Testis (tissue), 3 donors: Measurements from ENCODE around the gene GABRB1. TPM values are rescaled to one million over a fixed set of nuclear protein-coding genes. Genes with fewer than 3 reads are reported as not detected.

Experiments used
- DNase-seq: peaks from one replicate; pipeline ENCODE4 v3.0.0-alpha.2; 2019
- H3K27ac ChIP-seq, 2 donors: fragments of 200-600 bp; sonication (generic); one replicate each; pipeline ENCODE4 v1.5.1; 2019
- H3K27me3 ChIP-seq: fragments of 200-600 bp; sonication (generic); one replicate; pipeline ENCODE4 v1.5.1; 2019
- H3K36me3 ChIP-seq: fragments of 200-600 bp; sonication (generic); one replicate; pipeline ENCODE4 v1.5.1; 2017; ENCODE audit warnings: low read depth; ENCODE audit errors: missing control alignments
- H3K4me1 ChIP-seq: fragments of 200-600 bp; sonication (generic); one replicate; pipeline ENCODE4 v1.5.1; 2019
- H3K4me3 ChIP-seq, 2 donors: fragments of 200-600 bp; sonication (generic); one replicate each; pipeline ENCODE4 v1.5.1; 2017 to 2019
- H3K9me3 ChIP-seq: fragments of 200-600 bp; sonication (generic); one replicate; pipeline ENCODE4 v1.5.1; 2017
- POLR2A ChIP-seq: fragments of 450-650 bp; IDR thresholded peaks from one replicate; pipeline ENCODE4 v1.6.1; 2017; ENCODE audit warnings: antibody characterized with exemption, mild to moderate bottlenecking, moderate library complexity
- WGBS, 2 donors: methylation state at CpG; one replicate each; pipeline ENCODE4 v1.1.5; 2018; 5-methylcytosine and 5-hydroxymethylcytosine counted together
- intact Hi-C: fragments of 100-400 bp; cut with DNase I; formaldehyde crosslinking; loops from one replicate; pipeline ENCODE4 v1.15.1; 2023; ENCODE audit warnings: low total_unique reads
- polyA plus RNA-seq: library from polyadenylated mRNA; stranded (reverse); fragments of 350-450 nt; fragmentation: Illumina TruSeq; extraction: RNeasy Lipid Tissue Mini Kit (QIAGEN cat#74804); gene quantifications from one replicate; pipeline ENCODE4 v1.2.3, GENCODE V29; 2014; ENCODE audit warnings: low read depth, low replicate concordance; ENCODE audit not compliant: insufficient read depth
- total RNA-seq, 2 donors: library from RNA; depleted of rRNA; stranded (reverse); fragments of >200 nt; gene quantifications; one replicate each; pipeline ENCODE4 v1.2.3, GENCODE V29; 2016
- TF ChIP-seq, protein P1 (sequence below), 3 experiments: fragments of 450-650 bp in 2 of 3; fragments of 200-600 bp in 1 of 3; sonication (generic) in 1 of 3; IDR thresholded peaks; one replicate each; pipeline ENCODE4 v1.5.1; 2016 to 2019; ENCODE audit warnings: antibody characterized with exemption in 3 of 3, mild to moderate bottlenecking in 2 of 3, moderate library complexity in 1 of 3

GABRB1 gene
- total and polyA plus RNA-seq, 3 donors from 2014 or later = 0.50 to 0.87 TPM; not detected in 1

- Histone ChIP-seq H3K4me1 (no peaks in the 10 kb centered on the region), H3K36me3 (no peaks in the 10 kb centered on the region), H3K27ac (no peak overlapping the region), H3K27me3 (no peaks in the 10 kb centered on the region), H3K9me3 (no peaks in the 10 kb centered on the region), H3K4me3 (no peak overlapping the region)
- 82 to 93% methylated on average over 5 of the region's 5 CpGs for WGBS, 2 donors
- TF ChIP-seq, protein P1, sequence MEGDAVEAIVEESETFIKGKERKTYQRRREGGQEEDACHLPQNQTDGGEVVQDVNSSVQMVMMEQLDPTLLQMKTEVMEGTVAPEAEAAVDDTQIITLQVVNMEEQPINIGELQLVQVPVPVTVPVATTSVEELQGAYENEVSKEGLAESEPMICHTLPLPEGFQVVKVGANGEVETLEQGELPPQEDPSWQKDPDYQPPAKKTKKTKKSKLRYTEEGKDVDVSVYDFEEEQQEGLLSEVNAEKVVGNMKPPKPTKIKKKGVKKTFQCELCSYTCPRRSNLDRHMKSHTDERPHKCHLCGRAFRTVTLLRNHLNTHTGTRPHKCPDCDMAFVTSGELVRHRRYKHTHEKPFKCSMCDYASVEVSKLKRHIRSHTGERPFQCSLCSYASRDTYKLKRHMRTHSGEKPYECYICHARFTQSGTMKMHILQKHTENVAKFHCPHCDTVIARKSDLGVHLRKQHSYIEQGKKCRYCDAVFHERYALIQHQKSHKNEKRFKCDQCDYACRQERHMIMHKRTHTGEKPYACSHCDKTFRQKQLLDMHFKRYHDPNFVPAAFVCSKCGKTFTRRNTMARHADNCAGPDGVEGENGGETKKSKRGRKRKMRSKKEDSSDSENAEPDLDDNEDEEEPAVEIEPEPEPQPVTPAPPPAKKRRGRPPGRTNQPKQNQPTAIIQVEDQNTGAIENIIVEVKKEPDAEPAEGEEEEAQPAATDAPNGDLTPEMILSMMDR (IDR thresholded peaks at IDR 0.05) = no peak
- TF ChIP-seq POLR2A = no peak
- intact Hi-C loops = no loop called here
- no peak for DNase-seq
Measured at GRCh38 chr4:47442980-47443379, 411.6 kb downstream of the GABRB1 start.

DNA sequence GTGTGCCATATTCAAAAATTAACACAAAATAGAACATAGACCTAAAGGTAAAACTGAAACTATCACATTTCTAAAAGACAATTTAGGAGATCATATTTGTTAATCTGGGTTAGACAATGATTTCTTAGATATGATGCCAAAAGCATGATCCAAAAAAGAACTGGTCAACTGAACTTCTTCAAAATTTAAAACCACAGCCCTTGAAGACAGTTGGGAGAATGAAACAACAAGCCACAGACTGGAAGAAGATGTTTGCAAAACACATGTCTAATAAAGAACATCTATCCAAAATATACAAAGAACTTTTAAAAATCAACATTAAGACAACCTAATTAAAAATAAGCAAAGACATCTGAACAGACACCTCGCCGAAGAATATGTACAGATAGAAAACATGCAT is 412.7 kb downstream of the GABRB1 start:
- intact Hi-C loops = no loop called here
- Histone ChIP-seq H3K4me1 (no peaks in the 10 kb centered on the region), H3K4me3 (no peak overlapping the region), H3K36me3 (no peaks in the 10 kb centered on the region), H3K27me3 (no peaks in the 10 kb centered on the region), H3K27ac (no peak overlapping the region), H3K9me3 (no peaks in the 10 kb centered on the region)
- WGBS, 2 donors = 95 to 96% methylated on average over 2 of the region's 2 CpGs
- DNase-seq = no peak
- no peak for TF ChIP-seq POLR2A
- TF ChIP-seq, protein P1 (IDR thresholded peaks at IDR 0.05) = no peak

DNA sequence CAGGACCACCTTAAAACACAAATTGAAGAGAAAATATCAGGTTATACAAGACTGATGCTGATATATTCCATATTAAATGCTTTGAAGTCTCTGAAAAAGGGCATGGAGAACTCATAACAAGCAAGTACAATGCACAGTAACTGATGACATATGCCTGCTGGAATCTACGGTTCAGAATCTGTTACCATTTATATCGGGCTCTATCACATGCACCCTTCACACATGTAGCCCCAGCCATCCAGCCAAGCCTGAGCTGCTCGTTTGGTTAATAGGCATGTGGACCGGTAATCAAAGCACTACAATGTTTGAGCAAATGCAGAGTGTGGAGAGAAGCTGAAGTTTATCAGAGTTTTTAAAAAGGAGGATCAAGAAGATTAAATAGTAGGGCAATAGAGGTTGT is 420.3 kb downstream of the GABRB1 start:
- no peak for DNase-seq
- intact Hi-C loops = no loop called here
- Histone ChIP-seq H3K36me3 (no peaks in the 10 kb centered on the region), H3K4me3 (no peak overlapping the region), H3K27ac (no peak overlapping the region), H3K4me1 (no peaks in the 10 kb centered on the region), H3K9me3 (no peaks in the 10 kb centered on the region), H3K27me3 (no peaks in the 10 kb centered on the region)
- WGBS, 2 donors = 50 to 62% methylated on average over 4 of the region's 4 CpGs
- TF ChIP-seq, protein P1 (IDR thresholded peaks at IDR 0.05) = no peak
- no peak for TF ChIP-seq POLR2A

- no peak for DNase-seq
- TF ChIP-seq POLR2A = no peak
- TF ChIP-seq, protein P1 (IDR thresholded peaks at IDR 0.05) = no peak
- H3K36me3 ChIP-seq = no peaks in the 10 kb centered on the region
- H3K9me3 ChIP-seq = no peaks in the 10 kb centered on the region
- peaks cover 4% of the 10 kb centered on the region for H3K4me1 ChIP-seq
- intact Hi-C loops = no loop called here
- H3K27me3 ChIP-seq = no peaks in the 10 kb centered on the region
- peak overlapping the region; percentile 80 to 89 for H3K27ac ChIP-seq
- peak overlapping the region; percentile 88 to 96 for H3K4me3 ChIP-seq
- 4 to 5% methylated on average over 6 of the region's 6 CpGs for WGBS, 2 donors
Measured at GRCh38 chr4:47462799-47463234, 431.4 kb downstream of the GABRB1 start.

GRCh38 chr4:47463235-47463956 is 432.0 kb downstream of the GABRB1 start, which contains the start of gene COMMD8:
COMMD8 (minus strand) TSS chr4:47463702; CDS start chr4:47463651, 51 bp downstream.
- 0 to 1% methylated on average over 19 to 50 of the region's 51 CpGs for WGBS, 2 donors
- Histone ChIP-seq H3K27ac (peak within 1 kb of the TSS; percentile 80 to 89), H3K9me3 (no peaks in the 10 kb centered on the region), H3K27me3 (no peaks in the 10 kb centered on the region), H3K4me1 (peaks cover 4% of the 10 kb centered on the region), H3K4me3 (peak within 1 kb of the TSS; percentile 88 to 96), H3K36me3 (no peaks in the 10 kb centered on the region)
- peak; percentile 99 for DNase-seq
- TF ChIP-seq, protein P1 (IDR thresholded peaks at IDR 0.05) = peak in 2 of 3 experiments; percentile 22 to 41
- TF ChIP-seq POLR2A = no peak
- intact Hi-C loops = no loop called here
